HG03108 (cell line): ENCODE data around the gene RPGRIP1.
"Not testable (repeated sequence)": the region's sequence is repeated elsewhere in the genome, so short reads cannot be mapped to it uniquely, and the experiment has no call there.

ENCODE experiments used
- ATAC-seq: cut with Tn5 transposase; IDR thresholded peaks from one replicate; pipeline ENCODE4 v1.9.1; 2021; ENCODE audit warnings: moderate library complexity; ENCODE audit not compliant: unreplicated experiment

Gene RPGRIP1

DNA sequence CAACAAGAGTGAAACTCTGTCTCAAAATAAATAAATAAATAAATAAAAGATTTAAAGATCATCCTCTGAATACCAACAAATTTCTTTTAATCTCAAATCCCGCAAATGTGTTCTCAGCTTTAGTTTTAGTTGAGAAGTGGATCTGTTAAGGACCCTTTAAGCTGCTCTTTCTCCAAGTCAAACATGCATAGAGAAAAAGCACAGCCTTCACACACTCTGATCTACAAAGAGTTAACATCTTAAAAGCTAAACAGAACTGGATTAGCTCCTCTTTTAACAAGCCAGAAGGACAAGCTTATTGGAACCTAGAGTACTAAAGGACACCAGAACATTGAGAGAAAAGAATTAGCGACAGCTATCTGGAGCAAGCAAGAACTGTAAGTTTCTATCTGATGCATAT lies at the start of gene RPGRIP1:
Gene RPGRIP1 (plus strand): TSS at position 301 of the 400 bp plus-strand sequence. CDS start 7,894 bp downstream, outside the sequence.
- ATAC-seq: no peak

DNA sequence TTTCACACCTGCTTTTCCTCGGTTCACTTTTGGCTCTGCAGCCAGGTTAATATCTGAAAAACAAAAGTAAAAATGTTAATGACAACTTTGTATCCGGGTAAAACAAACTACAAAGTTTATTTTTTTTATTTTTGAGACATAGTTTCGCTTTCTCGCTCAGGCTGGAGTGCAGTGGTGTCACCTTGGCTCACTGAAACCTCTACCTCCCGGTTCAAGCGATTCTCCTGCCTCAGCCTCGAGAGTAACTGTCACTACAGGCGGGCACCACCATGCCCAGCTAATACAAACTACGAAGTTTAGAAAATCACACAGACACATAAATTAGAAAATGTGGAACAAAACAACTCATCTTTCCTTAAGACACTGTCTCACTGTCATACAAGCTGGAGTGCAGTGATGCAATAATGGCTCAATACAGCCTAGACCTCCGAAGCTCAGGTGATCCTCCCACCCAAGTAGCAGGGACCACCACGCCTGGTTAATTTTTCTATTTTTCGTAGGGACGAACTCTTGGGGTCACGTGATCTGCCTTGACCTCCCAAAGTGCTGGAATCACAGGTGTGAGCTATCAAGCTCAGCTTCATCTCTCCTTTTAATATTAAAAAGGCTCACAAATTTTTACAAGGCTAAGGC lies 48.7 kb upstream of the RPGRIP1 start:
- ATAC-seq: no peak

GRCh38 chr14:21233457-21234076 lies 46.3 kb upstream of the RPGRIP1 start:
- no peak for ATAC-seq

- ATAC-seq: no peak
Observed at GRCh38 chr14:21234112-21234511, 45.8 kb upstream of the RPGRIP1 start.

DNA sequence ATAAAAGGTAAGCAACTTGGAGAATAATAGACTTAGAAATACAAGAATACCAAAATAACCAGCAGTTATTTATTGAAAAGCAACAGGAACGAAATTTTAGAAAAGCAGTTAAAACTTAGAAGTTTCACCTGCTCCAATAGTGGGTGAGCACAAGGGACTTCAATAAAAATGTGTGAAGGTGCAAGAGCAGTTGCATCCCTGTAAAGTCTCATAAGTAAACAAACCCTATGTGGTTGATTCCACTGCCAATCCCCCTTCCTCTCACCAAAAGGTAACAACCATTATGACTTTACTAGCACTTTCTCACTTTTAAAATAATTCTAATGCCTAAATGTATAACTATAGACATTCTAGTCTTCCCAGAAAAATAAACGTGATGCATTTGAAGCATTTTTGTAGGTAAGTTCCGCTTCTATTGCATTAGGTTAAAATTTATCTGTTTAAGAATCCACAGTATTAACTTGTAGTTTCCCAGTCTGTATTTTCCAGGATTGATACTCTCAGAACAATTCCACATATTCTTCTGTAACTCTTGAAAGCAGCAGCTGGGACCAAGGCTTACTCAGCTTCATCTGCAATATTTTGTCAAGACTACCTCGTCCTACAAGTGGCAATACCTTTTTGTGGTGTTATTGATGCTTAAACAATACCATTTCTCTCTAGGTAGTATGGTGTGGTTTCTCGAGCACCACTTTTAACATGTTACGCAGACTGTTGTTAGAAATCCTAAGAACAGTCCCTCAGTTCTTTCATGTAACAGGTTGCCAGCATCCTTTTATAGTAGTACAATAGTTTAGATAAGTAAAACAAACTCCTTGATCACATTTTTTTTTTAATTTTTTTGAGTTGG lies 42.7 kb upstream of the RPGRIP1 start:
- no peak for ATAC-seq

GRCh38 chr14:21238823-21239518 lies 40.9 kb upstream of the RPGRIP1 start:
- ATAC-seq: no peak

DNA sequence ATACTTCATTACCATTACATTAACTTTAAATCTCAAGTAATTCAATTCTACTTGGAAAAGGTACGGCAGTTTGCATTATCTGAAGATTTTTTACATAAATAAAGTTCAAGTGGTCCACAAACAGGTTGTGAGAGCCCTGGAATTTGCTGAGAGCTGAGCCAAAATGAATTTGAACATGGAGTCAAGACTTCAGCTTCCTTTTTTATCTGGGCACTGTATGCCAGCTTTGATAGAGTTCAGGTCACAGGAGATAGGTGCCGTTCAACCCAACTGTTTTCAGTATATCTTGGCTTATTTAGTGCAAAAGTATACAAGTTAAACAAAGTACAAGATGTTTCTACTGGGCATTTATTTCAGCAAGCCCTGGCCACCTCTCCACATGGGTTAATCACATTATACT lies 39.5 kb upstream of the RPGRIP1 start:
- no peak for ATAC-seq

DNA sequence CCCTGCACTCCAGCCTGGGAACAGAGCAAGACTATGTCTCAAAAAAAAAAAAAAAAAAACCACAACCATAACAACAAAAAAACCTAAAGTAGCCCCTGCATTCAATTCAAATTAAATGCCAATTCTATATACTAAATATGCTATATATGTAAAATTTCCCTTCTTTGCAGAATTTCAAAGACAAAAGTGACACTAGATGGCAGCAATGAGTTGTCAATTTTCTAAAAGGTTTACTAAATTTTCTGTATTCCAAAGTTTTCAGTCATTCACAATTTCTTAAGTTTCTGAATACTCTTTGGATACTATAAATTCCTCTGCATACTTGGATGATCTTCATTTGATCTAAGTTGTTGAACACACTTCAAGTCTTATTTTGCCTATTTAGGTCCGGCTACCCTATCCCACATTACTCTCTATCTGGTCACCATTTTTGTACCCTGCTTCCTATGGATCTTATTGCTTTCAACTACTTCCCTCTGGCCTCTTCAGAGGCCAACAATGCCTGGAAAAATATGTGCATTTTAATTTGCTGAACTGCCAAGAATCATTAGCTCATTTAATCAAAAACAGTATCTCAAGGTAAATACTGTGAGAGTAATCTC lies 38.6 kb upstream of the RPGRIP1 start:
- ATAC-seq: no peak

- no peak for ATAC-seq
Observed at GRCh38 chr14:21244544-21244943, 35.3 kb upstream of the RPGRIP1 start.

DNA sequence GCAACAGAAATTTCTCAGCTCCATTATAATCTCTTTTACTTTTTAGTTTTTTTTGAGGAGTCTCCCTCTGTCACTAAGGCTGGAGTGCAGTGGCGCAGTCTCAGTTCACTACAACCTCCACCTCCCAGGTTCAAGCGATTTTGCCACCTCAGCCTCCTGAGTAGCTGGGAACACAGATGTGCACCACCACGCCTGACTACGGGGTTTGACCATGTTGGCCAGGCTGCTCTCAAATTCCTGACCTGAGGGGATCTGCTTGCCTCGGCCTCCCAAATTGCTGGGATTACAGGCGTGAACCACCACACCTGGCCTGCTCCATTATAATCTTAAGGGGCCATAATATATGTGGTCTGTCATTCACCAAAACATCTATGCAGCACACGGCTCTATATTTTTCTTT lies 34.1 kb upstream of the RPGRIP1 start:
- ATAC-seq: no peak

GRCh38 chr14:21248338-21248737 lies 31.5 kb upstream of the RPGRIP1 start:
- no peak for ATAC-seq

DNA sequence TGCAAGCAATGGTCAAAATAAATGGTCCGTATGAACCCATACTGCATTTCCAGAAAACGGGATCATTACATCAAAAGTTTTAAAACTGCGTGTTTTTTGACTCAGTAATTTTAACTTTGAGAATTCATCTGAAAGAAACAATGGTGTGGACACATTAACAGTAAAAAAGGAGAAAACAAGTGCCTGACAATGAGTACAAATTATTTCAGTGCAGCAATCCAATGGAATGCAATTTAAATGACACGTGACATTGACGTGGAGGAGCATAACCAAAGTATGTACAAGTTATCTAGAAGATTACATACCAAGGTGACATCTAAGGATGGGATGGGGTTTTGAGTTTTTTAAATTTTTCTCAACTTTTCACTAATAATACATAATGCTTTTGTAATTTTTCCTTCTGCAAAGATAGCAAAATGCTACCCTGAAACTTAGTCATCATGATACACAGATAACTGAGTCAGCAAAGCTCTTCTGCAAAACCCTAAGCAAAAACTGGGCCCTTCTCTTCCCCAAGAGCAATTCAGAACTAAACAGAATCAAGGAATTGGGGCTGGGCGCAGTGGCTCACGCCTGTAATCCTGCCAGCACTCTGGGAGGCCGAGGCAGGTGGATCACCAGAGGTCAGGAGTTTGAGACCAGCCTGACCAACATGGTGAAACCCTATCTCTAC lies 31.0 kb upstream of the RPGRIP1 start:
- no peak for ATAC-seq

- ATAC-seq: no peak
Observed at GRCh38 chr14:21251215-21251614, 28.7 kb upstream of the RPGRIP1 start.

DNA sequence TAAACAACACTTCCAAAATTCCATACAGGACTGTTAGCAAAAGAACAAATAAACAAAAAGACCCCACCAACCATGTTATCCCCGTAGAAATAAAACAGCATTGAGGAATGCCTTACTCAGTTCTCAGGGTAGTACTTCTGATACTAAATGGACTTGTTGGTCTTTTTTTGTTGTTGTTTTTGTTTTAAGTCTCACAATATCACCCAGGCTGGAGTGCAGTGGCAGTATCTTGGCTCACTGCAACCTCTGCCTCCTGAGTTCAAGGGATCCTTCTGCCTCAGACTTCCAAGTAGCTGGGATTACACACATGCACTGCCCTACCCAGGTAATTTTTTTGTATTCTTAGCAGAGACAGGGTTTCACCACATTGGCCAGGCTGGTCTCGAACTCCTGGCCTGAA lies 27.7 kb upstream of the RPGRIP1 start:
- no peak for ATAC-seq

DNA sequence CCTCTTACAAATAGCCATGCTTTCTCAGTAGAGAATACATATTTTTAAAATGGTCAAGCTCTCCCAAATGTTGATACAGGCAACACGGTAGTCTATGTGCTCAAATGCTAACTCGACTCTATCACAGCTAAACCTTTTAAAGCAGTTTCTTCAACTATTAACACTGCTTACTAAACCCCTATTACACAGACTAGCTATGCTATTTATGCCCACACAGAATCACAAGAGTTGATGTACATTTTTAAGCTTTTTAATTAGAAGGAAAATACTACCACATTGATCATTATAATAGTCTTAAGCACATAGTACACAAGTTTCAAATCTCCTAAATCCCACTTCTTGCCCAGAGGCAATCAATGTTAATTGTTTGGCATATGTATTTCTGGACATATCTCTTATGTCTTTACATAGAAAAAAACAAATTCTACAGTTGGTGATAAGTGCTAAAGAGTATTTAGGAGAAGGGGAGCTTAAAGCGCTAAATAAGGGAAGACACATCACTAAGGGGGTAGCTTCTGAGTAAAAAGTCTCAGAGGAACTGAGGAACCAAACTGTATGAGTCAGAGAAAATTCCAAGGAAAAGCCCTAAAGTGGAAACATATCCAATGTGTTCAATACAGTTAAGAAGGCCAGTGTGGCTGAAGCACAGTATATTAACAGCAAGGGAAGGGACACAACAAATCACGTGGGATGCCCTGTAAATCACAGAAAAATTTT lies 24.3 kb upstream of the RPGRIP1 start:
- no peak for ATAC-seq

DNA sequence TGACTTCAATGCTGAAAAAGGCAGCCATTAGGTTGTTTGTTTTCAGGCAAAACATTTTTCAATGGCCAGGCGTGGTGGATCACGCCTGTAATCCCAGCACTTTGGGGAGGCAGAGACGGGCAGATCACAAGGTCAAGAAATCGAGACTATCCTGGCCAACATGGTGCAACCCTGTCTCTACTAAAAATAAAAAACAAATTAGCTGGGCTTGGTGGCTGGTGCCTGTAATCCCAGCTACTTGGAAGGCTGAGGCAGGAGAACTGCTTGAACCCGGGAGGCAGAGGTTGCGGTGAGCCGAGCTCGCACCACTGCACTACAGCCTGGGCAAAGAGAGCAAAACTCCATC lies 23.8 kb upstream of the RPGRIP1 start:
- not testable (repeated sequence) for ATAC-seq

DNA sequence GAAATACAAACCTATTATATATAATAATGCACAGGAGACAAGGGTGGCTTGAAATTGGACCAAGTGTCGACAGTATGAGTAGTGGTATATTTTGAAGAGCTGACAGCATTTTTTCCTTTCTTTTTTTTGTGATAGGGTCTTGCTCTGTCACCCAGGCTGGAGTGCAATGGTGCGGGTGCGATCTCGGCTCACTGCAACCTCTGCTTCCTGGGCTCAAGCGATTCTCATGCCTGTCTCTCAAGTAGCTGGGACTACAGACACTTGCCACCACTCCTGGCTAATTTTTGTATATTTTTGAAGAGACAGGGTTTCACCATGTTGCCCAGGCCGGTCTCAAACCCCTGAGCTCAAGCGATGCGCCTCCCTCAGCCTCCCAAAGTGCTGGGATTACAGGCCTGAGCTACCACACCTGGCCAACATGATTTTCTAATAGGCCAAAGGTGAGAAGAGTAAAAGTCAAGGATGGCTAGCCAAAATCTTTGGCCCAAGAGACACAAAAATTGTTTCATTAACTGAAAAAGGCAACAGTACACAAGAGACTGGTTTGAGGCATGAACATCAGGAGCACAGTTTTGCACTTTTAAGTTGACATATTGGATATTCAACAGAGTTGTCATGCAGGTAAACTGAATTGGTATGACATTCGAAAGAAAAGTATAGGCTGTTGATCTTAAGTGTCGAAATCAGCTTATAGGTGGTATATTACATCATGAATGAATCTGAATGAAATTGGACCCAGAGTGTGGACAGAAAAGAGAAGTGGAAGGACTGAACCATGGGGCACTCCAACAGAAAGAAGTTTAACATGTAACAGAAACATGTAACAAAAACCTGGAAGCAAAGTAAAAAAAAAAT lies 23.1 kb upstream of the RPGRIP1 start:
- no peak for ATAC-seq

DNA sequence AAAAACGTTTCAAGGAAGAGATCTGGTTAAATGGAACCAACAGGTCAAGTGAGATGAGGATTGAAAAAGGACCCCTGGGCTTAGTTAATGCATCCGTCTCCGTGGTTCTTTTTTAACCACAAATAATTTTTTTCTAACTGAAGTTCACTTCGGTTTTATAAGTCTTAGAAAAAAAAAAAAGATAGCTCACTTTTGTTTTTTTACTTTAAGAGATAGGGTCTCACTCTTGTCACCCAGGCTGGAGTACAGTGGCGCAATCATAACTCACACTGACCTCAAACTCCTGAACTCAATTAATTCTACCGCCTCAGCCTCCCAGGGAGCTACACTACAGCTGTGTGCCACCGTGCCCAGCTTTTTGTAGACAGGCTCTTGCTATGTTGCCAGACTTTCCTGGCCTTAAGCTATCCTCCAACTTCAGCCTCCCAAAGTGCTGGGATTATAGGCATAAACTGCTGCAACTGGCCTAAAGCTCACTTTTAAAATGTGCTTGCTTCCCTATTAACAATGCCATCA lies 22.4 kb upstream of the RPGRIP1 start:
- no peak for ATAC-seq
